GM10266 (cell line): ENCODE results near the gene DHX9.

Experiments
- DNase-seq: peaks from one replicate; pipeline ENCODE4 v3.0.0; 2012; ENCODE audit errors: extremely low spot score
- CTCF ChIP-seq: IDR thresholded peaks from 2 replicates; pipeline ENCODE4 v1.5.1; 2012; ENCODE audit warnings: mild to moderate bottlenecking, low read depth; ENCODE audit not compliant: control insufficient read depth, insufficient read depth; ENCODE audit errors: missing control alignments

The DHX9 gene

GRCh38 chr1:182839209-182840066, at the start of gene DHX9:
Gene DHX9, plus strand, starts transcription at chr1:182839347. Its CDS starts 3,220 bp downstream, at chr1:182842567.
- DNase-seq, result peak; percentile 97
- TF ChIP-seq CTCF, result peak; percentile 23

GRCh38 chr1:182791281-182792179, 47.6 kb upstream of the DHX9 start:
- no peak for TF ChIP-seq CTCF
- no peak for DNase-seq

- no peak for TF ChIP-seq CTCF
- no peak for DNase-seq
Observed at GRCh38 chr1:182794091-182794490, 45.1 kb upstream of the DHX9 start.

- DNase-seq, result no peak
- TF ChIP-seq CTCF, result no peak
Observed at GRCh38 chr1:182794676-182795201, 44.4 kb upstream of the DHX9 start.

DNA sequence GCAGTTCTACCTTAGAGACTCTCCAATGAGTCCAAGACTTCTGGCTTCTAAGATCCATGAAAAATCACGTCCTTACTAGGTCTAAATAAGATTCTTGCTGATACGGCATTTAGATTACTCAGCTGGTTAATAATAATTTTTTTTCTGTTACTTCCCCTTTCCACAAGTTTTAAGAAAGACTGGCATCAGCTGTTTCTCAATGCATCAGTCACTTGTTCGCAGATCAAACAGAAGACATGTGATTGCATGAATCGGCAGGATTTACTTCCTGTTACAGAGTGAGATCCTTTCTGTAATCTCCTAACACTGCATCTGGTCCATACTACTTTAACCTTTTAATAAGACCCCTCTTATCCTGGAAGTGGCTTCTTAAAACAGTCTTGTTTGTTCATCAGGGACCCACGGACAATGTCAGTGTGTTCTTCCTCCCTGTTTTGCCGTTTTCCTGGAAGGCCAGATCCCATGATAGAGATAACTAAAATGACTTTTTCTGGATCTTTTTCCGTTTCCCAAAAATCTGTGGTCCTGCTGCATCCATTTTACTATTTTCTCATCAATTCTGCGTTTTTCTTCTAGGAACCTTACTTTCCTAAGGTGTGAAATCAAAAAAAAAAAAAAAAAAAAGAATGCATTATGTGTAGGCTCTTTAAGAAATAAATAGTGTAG, 43.5 kb upstream of the DHX9 start:
- TF ChIP-seq CTCF, result no peak

GRCh38 chr1:182802006-182802803, 36.9 kb upstream of the DHX9 start:
- DNase-seq, result no peak
- TF ChIP-seq CTCF, result no peak

More for the DNA sequence above, 43.5 kb upstream of the DHX9 start:
- DNase-seq, result no peak
